Measurements from ENCODE around the gene MYO16.

MYO16 gene

GRCh38 chr13:108624108-108624507 is 5.3 kb upstream of the MYO16 start:
- Histone ChIP-seq H3F3A (ENCODE audit: insufficient read depth) (no peaks in the 10 kb centered on the region), H3K9me2 (replicated peaks; ENCODE audit: insufficient read depth, low read length) (no peaks in the 10 kb centered on the region), H3K4me3 (ENCODE audit: insufficient read depth, low read length, poor library complexity, severe bottlenecking) (no peak overlapping the region), H4K20me1 (ENCODE audit: low read depth, low read length) (no peaks in the 10 kb centered on the region), H3K9ac (ENCODE audit: low read length) (no peak overlapping the region), H2AFZ (ENCODE audit: low read depth, low read length, severe bottlenecking) (no peak overlapping the region), H3K79me2 (ENCODE audit: insufficient read depth, low read length) (no peaks in the 10 kb centered on the region), H3K9me3 (ENCODE audit: insufficient read depth, low read length) (no peaks in the 10 kb centered on the region), H3K27ac (ENCODE audit: low read depth, low read length) (no peak overlapping the region), H3K27me3 (ENCODE audit: low read length) (no peaks in the 10 kb centered on the region), H3K36me3 (ENCODE audit: low read length) (no peaks in the 10 kb centered on the region), H3K4me2 (ENCODE audit: low read depth, low read length, poor library complexity, severe bottlenecking) (no peak overlapping the region)
- TF ChIP-seq EZH2phosphoT487 (conservative IDR thresholded peaks at IDR 0.05; ENCODE audit: low read length): no peak
- TF ChIP-seq CTCF (IDR thresholded peaks at IDR 0.05; ENCODE audit: insufficient read depth, low read length, poor library complexity, severe bottlenecking): no peak

GRCh38 chr13:108624979-108625378 is 4.4 kb upstream of the MYO16 start:
- Histone ChIP-seq H4K20me1 (ENCODE audit: low read depth, low read length) (no peaks in the 10 kb centered on the region), H3K79me2 (ENCODE audit: insufficient read depth, low read length) (no peaks in the 10 kb centered on the region), H3K9me2 (replicated peaks; ENCODE audit: insufficient read depth, low read length) (no peaks in the 10 kb centered on the region), H3K9ac (ENCODE audit: low read length) (no peak overlapping the region), H2AFZ (ENCODE audit: low read depth, low read length, severe bottlenecking) (no peak overlapping the region), H3K4me2 (ENCODE audit: low read depth, low read length, poor library complexity, severe bottlenecking) (no peak overlapping the region), H3F3A (ENCODE audit: insufficient read depth) (no peaks in the 10 kb centered on the region), H3K36me3 (ENCODE audit: low read length) (no peaks in the 10 kb centered on the region), H3K9me3 (ENCODE audit: insufficient read depth, low read length) (no peaks in the 10 kb centered on the region), H3K27ac (ENCODE audit: low read depth, low read length) (no peak overlapping the region), H3K4me3 (ENCODE audit: insufficient read depth, low read length, poor library complexity, severe bottlenecking) (no peak overlapping the region), H3K27me3 (ENCODE audit: low read length) (no peaks in the 10 kb centered on the region)
- TF ChIP-seq EZH2phosphoT487 (conservative IDR thresholded peaks at IDR 0.05; ENCODE audit: low read length) (no peak), CTCF (IDR thresholded peaks at IDR 0.05; ENCODE audit: insufficient read depth, low read length, poor library complexity, severe bottlenecking) (no peak)

GRCh38 chr13:108629988-108630387 is 577 bp downstream of the MYO16 start:
- H3F3A ChIP-seq (ENCODE audit: insufficient read depth): no peaks in the 10 kb centered on the region
- H3K9ac ChIP-seq (ENCODE audit: low read length): no peak overlapping the region
- no peaks in the 10 kb centered on the region for H3K9me3 ChIP-seq (ENCODE audit: insufficient read depth, low read length)
- no peak overlapping the region for H3K4me3 ChIP-seq (ENCODE audit: insufficient read depth, low read length, poor library complexity, severe bottlenecking)
- no peak for TF ChIP-seq EZH2phosphoT487 (conservative IDR thresholded peaks at IDR 0.05; ENCODE audit: low read length)
- no peaks in the 10 kb centered on the region for H3K79me2 ChIP-seq (ENCODE audit: insufficient read depth, low read length)
- no peaks in the 10 kb centered on the region for H3K36me3 ChIP-seq (ENCODE audit: low read length)
- H3K27me3 ChIP-seq (ENCODE audit: low read length): no peaks in the 10 kb centered on the region
- H2AFZ ChIP-seq (ENCODE audit: low read depth, low read length, severe bottlenecking): no peak overlapping the region
- no peaks in the 10 kb centered on the region for H4K20me1 ChIP-seq (ENCODE audit: low read depth, low read length)
- no peak overlapping the region for H3K27ac ChIP-seq (ENCODE audit: low read depth, low read length)
- no peak overlapping the region for H3K4me2 ChIP-seq (ENCODE audit: low read depth, low read length, poor library complexity, severe bottlenecking)
- H3K9me2 ChIP-seq (replicated peaks; ENCODE audit: insufficient read depth, low read length): no peaks in the 10 kb centered on the region

- H3K4me3 ChIP-seq (ENCODE audit: insufficient read depth, low read length, poor library complexity, severe bottlenecking): no peak overlapping the region
- H3K36me3 ChIP-seq (ENCODE audit: low read length): no peaks in the 10 kb centered on the region
- no peaks in the 10 kb centered on the region for H3K9me2 ChIP-seq (replicated peaks; ENCODE audit: insufficient read depth, low read length)
- H3K9ac ChIP-seq (ENCODE audit: low read length): no peak overlapping the region
- H3K27ac ChIP-seq (ENCODE audit: low read depth, low read length): no peak overlapping the region
- no peaks in the 10 kb centered on the region for H3F3A ChIP-seq (ENCODE audit: insufficient read depth)
- H2AFZ ChIP-seq (ENCODE audit: low read depth, low read length, severe bottlenecking): no peak overlapping the region
- TF ChIP-seq EZH2phosphoT487 (conservative IDR thresholded peaks at IDR 0.05; ENCODE audit: low read length): no peak
- no peak for TF ChIP-seq CTCF (IDR thresholded peaks at IDR 0.05; ENCODE audit: insufficient read depth, low read length, poor library complexity, severe bottlenecking)
- H3K4me2 ChIP-seq (ENCODE audit: low read depth, low read length, poor library complexity, severe bottlenecking): no peak overlapping the region
- no peaks in the 10 kb centered on the region for H3K79me2 ChIP-seq (ENCODE audit: insufficient read depth, low read length)
- no peaks in the 10 kb centered on the region for H3K9me3 ChIP-seq (ENCODE audit: insufficient read depth, low read length)
- H4K20me1 ChIP-seq (ENCODE audit: low read depth, low read length): no peaks in the 10 kb centered on the region
- no peaks in the 10 kb centered on the region for H3K27me3 ChIP-seq (ENCODE audit: low read length)
Observed at GRCh38 chr13:108632649-108633167, 3.3 kb downstream of the MYO16 start.
